A204.1 (cell line): Measurements from ENCODE around the gene POLR1G.

ENCODE experiments used
- FAIRE-seq: peaks from 2 replicates; lab custom pipeline; 2012; peaks lifted over from hg19 to GRCh38; lab: Jason Lieb, UNC

Gene POLR1G

DNA sequence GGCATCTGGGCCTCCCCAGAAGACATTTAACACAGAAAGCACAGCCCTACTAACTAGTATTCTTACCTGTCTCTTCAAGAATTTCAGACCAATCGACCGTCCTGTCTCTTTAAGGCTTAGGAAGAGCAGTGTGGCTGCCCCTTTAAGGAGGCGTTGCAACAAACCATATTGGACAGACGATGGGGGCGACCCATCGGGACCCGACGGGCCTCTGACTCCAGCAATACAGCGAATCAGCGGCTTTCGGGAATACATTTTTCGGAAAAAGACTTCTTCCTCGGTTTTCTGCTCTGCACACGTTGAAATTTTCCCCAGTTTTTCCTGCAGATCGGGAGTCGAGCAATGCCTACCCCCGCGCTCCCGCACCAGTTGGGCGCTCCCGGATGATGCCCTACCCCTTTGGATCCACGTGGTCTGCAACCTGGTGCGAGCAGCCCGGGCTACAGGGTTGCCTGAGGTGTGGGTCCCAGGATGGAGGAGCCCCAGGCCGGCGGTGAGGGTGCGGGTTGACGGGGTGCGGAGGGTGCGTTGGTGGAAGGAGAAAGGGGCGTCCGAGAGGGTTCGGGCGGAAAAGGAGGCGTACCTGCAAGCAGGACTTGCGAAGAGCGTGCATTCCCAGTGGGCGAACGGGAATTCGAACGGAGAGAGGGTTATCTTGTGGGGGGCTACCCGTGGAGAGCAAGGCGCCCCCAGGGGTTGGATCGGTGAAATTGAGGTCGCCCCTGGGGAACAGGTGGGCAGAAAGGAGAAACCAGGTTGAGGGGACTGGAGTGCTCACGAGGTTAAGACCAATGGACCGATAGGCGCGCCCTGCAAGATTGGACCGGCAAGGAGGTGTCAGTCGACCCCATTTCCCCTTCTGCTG, at the start of gene POLR1G:
Gene POLR1G, plus strand, starts transcription at position 419 of the 865 bp plus-strand sequence. Its CDS starts 53 bp downstream, at position 472.
- no peak for FAIRE-seq

DNA sequence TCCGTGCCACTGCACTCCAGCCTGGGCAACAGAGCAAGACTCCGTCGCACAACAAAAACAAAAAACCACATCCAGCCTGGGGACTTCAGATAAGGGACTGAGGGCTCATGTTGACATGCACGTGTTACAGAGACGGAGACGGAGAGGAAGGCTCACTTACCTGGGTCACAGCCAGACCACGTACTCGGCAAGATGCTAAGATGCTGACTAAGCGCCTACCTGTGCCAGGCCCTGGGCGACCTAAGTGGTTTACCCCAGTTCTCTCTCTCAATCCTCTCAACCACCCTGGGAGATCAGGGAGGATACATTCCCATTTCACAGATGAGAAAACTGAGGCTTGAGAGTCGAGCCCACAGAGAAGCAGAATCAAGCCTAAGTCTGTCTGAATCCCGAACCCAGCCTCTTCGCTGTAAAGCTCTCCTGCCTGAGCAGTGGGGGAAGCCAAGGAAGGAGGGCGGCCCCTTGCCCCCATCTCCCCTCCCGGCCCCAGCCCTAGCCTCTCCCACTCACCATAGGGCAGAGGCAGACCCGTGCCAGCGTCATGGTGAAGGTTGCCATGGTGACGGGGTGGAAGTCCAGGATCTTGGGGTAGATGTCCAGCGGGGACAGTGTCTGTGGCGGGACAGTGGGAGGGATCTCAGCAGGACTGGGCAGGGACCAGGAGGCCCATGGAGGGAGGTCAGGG, 49.5 kb upstream of the POLR1G start:
- no peak for FAIRE-seq

DNA sequence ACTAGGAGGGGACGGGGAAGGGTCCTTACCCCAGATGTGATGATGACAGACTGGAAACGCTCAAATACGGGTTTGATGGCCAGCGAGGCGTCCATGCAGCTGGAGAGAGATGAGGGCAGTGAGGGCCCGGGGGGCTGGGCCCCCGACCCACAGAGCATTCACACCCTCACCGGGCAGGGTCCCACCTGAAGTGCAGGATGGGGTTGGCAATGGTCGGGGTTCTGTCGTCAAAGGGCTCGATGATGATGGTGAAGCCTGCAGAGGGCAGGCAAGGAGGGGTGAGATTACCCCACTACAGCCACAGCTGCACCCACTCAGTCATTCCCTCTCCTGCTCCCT, 49.0 kb upstream of the POLR1G start:
- no peak for FAIRE-seq

DNA sequence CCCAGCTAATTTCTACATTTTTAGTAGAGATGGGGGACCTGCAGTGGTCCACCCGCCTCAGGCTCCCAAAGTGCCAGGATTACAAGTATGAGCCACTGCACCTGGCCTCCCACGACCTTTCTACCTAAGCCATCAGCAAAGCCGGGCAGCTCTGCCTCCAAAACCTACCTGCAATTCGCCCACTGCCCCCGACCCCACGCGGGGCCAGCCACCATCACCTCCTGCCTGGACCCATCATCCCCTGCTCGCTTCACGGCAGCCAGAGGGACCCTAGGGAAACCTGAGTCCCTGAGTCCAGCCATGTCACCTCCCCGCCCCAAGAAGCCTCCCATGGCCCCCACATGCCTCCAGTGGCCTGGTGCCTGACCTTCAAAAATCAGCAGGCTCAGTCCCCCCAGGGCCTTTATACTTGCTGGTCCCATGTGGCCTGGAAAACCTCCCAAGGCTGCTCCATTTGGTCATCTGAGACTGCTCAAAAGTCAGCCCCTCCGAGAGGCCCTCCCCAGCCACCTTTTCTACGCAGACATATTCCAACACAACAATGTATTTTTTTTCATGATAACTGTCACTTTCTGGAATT, 48.1 kb upstream of the POLR1G start:
- no peak for FAIRE-seq

DNA sequence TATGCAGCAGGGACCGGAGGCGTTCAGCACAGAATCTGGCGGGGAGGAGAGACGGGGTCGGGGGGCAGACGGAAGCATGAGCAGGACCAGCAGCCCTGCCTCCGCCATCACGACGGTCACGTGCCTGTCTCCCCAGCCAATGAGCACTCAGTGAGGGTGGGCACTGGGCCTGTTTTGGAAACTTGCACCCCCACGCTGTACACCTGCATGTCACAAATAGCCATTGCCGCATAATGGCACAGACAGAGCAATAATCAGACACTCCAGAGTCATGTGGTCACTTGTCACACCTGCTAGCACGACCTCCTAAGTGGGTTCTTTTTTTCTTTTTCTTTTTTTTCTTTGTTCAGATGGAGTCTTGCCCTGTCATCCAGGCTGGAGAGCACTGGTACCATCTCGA, 44.8 kb upstream of the POLR1G start:
- FAIRE-seq = no peak

- no peak for FAIRE-seq
Measured at GRCh38 chr19:45362291-45362690, 44.2 kb upstream of the POLR1G start.

GRCh38 chr19:45363861-45364459, 42.5 kb upstream of the POLR1G start:
- FAIRE-seq = no peak

GRCh38 chr19:45364696-45365095, 41.7 kb upstream of the POLR1G start:
- no peak for FAIRE-seq

GRCh38 chr19:45368127-45368526, 38.3 kb upstream of the POLR1G start:
- no peak for FAIRE-seq

DNA sequence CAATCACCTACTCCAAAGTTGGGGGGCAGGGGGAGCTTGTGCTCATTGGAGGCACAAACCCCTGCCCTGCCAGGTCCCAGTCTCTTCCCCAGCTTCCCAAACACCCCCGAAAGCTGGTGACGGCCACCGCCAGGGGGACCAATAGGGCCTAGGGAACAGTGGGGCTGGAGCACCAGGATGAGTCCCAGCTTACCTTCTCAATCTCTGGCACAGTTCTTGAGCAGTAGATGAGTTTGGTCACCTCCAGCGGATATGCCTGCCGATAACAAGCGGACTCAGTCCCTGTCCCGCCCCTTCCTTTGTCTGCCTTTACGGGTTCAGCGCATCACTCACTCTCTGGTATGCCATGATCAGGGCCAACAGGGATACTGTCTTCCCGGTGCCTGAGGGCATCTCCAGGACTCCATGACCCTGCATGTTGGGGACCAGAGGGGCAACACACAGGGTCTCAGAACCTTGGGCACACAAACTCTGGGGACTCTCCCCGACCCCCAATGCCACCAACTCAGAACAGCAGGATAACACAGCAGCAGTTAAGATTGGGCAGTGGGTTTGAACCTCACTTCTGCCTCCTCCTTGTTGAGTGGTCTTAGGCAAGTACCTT, 37.6 kb upstream of the POLR1G start:
- no peak for FAIRE-seq

GRCh38 chr19:45370410-45371204, 35.8 kb upstream of the POLR1G start, which contains the start of gene ERCC2:
TSS of gene ERCC2 (minus strand) at chr19:45370573. CDS start at chr19:45370540, 33 bp downstream.
- FAIRE-seq = peak; percentile 82

DNA sequence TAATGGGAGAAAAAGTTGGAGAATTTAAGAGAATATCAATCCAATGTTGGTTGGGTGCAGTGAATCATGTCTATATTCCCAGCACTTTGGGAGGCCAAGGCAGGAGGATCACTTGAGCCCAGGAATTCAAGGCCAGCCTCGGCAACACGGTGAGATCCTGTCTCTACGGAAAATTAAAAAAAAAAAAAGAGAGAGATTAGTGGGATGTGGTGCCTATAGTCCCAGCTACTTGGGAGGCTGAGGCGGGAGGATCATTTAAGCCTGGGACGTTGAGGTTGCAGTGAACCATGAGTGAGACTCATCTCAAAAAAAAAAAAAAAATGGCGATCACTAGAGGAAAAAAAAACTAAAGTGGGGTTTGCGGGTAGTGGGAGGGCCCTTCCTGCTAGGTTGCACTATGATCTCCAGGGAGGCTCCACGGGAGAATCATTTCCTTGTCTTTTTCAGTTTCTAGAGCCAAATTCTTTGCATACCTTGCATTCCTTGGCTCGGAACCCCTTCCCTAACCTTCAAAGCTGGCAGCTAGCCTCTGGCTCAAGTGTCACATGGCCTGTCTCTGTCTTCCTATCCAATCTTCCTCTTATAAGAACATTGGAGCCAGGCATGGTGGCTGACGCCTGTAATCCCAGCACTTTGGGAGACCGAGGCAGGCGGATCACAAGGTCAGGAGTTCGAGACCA, 30.3 kb upstream of the POLR1G start:
- FAIRE-seq = peak; percentile 78

GRCh38 chr19:45380107-45380506, 26.3 kb upstream of the POLR1G start:
- no peak for FAIRE-seq

GRCh38 chr19:45382426-45382825, 24.0 kb upstream of the POLR1G start:
- FAIRE-seq = no peak

DNA sequence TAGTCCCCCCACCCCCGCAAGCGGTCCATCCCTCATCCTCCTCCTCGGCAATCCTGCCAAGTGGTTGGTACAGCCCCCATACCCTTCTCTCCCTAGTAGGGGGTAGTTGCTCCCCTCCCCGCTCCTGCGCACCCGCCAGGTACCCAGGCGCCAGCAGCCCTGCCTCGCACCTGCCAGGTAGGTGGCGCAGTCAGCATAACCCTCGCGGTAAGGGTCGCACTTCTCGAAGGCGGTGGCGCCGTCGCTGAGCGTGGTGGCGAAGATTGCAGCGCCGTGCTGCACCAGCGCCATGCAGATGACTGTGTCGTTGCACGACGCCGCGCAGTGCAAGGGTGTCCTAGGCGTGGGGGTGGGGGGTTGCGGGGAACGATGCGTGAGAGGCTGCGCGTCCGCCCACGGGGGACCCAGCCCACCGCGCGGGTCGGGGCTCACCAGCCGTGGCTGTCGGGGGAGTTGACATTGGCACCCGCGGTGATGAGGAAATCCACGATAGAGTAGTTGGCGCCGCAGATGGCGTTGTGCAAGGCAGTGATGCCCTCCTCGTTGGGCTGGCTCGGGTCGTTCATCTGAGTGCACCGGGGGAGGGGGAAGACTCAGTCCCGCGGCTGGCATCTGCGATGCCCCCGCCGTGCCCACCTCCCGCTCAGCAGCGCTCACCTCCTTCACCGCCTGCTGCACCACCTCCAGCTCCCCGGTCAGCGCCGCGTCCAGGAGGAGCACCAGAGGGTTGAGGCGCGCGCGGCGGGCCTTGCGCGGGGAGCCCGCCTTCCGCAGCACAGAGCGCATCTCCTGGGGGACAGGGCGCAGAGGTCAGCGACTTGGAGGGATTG, 20.8 kb upstream of the POLR1G start:
- no peak for FAIRE-seq

DNA sequence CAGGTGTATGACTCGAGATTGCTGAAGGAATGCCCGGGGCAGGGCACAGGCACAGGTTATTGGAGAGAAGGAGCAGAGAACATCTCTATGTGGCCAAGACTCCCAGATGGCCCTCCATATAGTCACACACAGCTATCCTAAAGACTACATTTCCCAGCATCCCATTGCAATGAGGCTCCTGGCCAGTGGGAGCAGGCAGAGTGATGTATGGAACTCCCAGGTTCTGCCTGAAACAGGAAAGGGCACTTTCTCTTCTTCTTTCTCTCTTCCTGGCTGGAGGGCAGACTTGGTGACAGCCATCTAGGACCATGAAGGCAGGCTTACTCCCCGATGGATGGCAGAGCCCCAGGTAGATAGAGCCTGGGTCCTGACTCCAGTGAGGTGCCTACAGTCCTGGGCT, 15.1 kb upstream of the POLR1G start:
- no peak for FAIRE-seq

DNA sequence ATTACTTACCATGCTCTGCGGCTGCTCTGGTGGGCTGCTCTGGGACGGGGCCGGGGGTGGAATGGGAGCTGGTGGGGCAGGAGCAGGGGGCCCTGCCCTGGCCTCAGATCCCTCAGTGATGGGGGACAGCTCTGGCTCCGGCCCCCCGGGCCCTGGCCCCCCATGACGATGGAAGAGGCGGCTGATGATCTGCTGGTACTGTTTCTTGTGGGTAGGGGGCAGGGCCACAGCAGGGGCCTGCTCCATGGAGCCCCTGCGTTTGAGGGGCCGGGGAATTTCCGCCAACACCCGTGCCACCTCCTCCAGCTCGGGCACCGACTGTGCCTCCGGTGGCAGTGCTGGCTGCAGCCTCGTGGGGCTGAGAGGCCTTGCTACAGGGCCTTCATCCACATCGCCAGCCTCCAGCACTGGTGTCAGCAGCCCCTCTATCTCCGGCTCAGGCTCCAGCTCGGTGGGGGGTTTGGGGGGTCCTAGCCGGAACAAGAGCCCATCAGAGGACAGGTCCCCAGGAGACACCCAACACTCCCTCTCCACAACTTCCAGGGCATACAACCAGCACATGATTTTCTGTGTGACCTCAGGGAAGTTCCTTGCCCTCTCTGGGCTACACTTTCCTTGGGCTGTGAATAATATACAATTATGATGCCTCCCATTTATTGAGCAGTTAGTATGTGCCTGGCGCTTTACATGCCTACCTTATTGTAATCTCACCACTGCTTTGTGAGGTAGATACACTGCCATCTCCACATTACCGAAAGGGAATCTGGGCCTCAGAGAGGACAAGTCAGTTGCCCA, 14.4 kb upstream of the POLR1G start:
- no peak for FAIRE-seq

- FAIRE-seq = no peak
Measured at GRCh38 chr19:45395821-45396617, 10.4 kb upstream of the POLR1G start.
